ENCODE results near the gene RNLS.

RNLS gene

GRCh38 chr10:88594482-88594881, 11.4 kb upstream of the RNLS start:
- no peaks in the 10 kb centered on the region for H3K36me3 ChIP-seq (ENCODE audit: control insufficient read depth, insufficient read depth, low read length)
- peaks cover 11% of the 10 kb centered on the region; the same call in 1 of the 2 replicates for H3K27me3 ChIP-seq (ENCODE audit: control insufficient read depth, insufficient read depth, low read length)
- no peak overlapping the region for H3K27ac ChIP-seq (ENCODE audit: low read depth, low read length)
- H3K9ac ChIP-seq (ENCODE audit: low read depth, low read length): no peak overlapping the region
- no peak overlapping the region for H3K4me3 ChIP-seq (ENCODE audit: low read depth, low read length)
- no peaks in the 10 kb centered on the region for H3K4me1 ChIP-seq (ENCODE audit: control insufficient read depth, insufficient read depth, low read length)
- no peaks in the 10 kb centered on the region for H3K9me3 ChIP-seq (ENCODE audit: control insufficient read depth, insufficient read depth, low read length)

- H3K27me3 ChIP-seq (ENCODE audit: control insufficient read depth, insufficient read depth, low read length): peaks cover 15% of the 10 kb centered on the region; the same call in 1 of the 2 replicates
- no peak overlapping the region for H3K9ac ChIP-seq (ENCODE audit: low read depth, low read length)
- H3K27ac ChIP-seq (ENCODE audit: low read depth, low read length): no peak overlapping the region
- no peaks in the 10 kb centered on the region for H3K9me3 ChIP-seq (ENCODE audit: control insufficient read depth, insufficient read depth, low read length)
- no peaks in the 10 kb centered on the region for H3K36me3 ChIP-seq (ENCODE audit: control insufficient read depth, insufficient read depth, low read length)
- no peaks in the 10 kb centered on the region for H3K4me1 ChIP-seq (ENCODE audit: control insufficient read depth, insufficient read depth, low read length)
- H3K4me3 ChIP-seq (ENCODE audit: low read depth, low read length): no peak overlapping the region
These were observed 9.8 kb upstream of the RNLS start for GRCh38 chr10:88592906-88593305.

- Histone ChIP-seq H3K9ac (ENCODE audit: low read depth, low read length) (no peak overlapping the region), H3K9me3 (ENCODE audit: control insufficient read depth, insufficient read depth, low read length) (no peaks in the 10 kb centered on the region), H3K36me3 (ENCODE audit: control insufficient read depth, insufficient read depth, low read length) (no peaks in the 10 kb centered on the region), H3K4me1 (ENCODE audit: control insufficient read depth, insufficient read depth, low read length) (no peaks in the 10 kb centered on the region), H3K4me3 (ENCODE audit: low read depth, low read length) (no peak overlapping the region), H3K27me3 (ENCODE audit: control insufficient read depth, insufficient read depth, low read length) (peaks cover 15% of the 10 kb centered on the region; the same call in 1 of the 2 replicates), H3K27ac (ENCODE audit: low read depth, low read length) (no peak overlapping the region)
These were observed 9.3 kb upstream of the RNLS start for GRCh38 chr10:88592381-88592780.

- no peak within 1 kb of the TSS for H3K4me3 ChIP-seq (ENCODE audit: low read depth, low read length)
- no peak within 1 kb of the TSS for H3K27ac ChIP-seq (ENCODE audit: low read depth, low read length)
- H3K27me3 ChIP-seq (ENCODE audit: control insufficient read depth, insufficient read depth, low read length): peaks cover 18% of the 10 kb centered on the region; the same call in 1 of the 2 replicates
- H3K4me1 ChIP-seq (ENCODE audit: control insufficient read depth, insufficient read depth, low read length): no peaks in the 10 kb centered on the region; the same call in 1 of the 2 replicates
- no peaks in the 10 kb centered on the region for H3K36me3 ChIP-seq (ENCODE audit: control insufficient read depth, insufficient read depth, low read length)
- no peaks in the 10 kb centered on the region for H3K9me3 ChIP-seq (ENCODE audit: control insufficient read depth, insufficient read depth, low read length)
- no peak within 1 kb of the TSS for H3K9ac ChIP-seq (ENCODE audit: low read depth, low read length)
These were observed 3.3 kb upstream of the RNLS start, which contains the start of gene LIPJ for GRCh38 chr10:88586462-88586861. TSS of gene LIPJ (plus strand) at chr10:88586762. CDS start at chr10:88590688, 3,926 bp downstream.

DNA sequence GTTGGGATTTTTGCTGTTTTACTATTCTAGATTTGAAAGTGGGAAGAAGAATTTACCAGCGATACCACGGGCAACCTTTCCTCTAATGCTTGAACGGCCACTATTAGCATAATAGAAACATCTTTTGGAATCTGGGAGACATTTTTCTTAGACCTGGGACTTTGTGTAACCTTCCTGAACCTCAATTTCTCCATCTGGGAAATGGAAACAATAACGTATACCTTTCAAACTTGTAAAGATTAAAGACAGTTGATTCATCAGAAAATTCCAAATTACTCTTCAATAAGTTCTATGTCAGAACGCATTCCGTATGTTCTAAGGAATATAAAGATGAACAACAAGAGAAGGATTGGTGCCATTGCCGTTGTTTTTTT, 453 bp upstream of the RNLS start:
- Histone ChIP-seq H3K9ac (ENCODE audit: low read depth, low read length) (peak overlapping the region; percentile 91; the same call in 1 of the 2 replicates), H3K9me3 (ENCODE audit: control insufficient read depth, insufficient read depth, low read length) (no peaks in the 10 kb centered on the region), H3K27ac (ENCODE audit: low read depth, low read length) (peak overlapping the region; percentile 85), H3K27me3 (ENCODE audit: control insufficient read depth, insufficient read depth, low read length) (0 out of 2 replicates have a peak, but pooled peaks cover 10% of the 10 kb centered on the region), H3K4me3 (ENCODE audit: low read depth, low read length) (peak overlapping the region; percentile 87), H3K4me1 (ENCODE audit: control insufficient read depth, insufficient read depth, low read length) (no peaks in the 10 kb centered on the region; the same call in 1 of the 2 replicates), H3K36me3 (ENCODE audit: control insufficient read depth, insufficient read depth, low read length) (no peaks in the 10 kb centered on the region)

DNA sequence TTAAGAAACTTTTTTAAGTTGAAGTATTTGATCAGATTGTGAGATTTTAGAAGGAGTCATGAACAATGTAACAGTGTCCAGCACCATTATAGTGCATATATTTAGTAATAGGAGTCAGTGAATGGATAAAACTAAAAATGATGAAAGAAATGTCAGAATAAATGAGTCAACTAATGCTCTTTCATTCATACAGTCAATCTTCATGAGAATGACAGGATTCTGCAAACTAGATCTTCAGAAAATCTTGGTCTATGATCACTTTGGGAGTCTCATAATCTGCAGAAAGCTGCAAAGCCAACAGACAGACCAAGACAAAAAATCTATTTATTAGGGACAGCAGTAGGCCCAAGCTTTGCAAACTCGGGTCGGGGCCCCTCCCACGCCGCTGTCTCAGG, 710 bp downstream of the RNLS start:
- no peak overlapping the region for H3K9ac ChIP-seq (ENCODE audit: low read depth, low read length)
- no peak overlapping the region for H3K27ac ChIP-seq (ENCODE audit: low read depth, low read length)
- H3K4me3 ChIP-seq (ENCODE audit: low read depth, low read length): peak overlapping the region; percentile 87
- H3K36me3 ChIP-seq (ENCODE audit: control insufficient read depth, insufficient read depth, low read length): no peaks in the 10 kb centered on the region
- H3K4me1 ChIP-seq (ENCODE audit: control insufficient read depth, insufficient read depth, low read length): no peaks in the 10 kb centered on the region; the same call in 1 of the 2 replicates
- no peaks in the 10 kb centered on the region for H3K9me3 ChIP-seq (ENCODE audit: control insufficient read depth, insufficient read depth, low read length)
- 0 out of 2 replicates have a peak, but pooled peaks cover 10% of the 10 kb centered on the region for H3K27me3 ChIP-seq (ENCODE audit: control insufficient read depth, insufficient read depth, low read length)

- H3K27ac ChIP-seq (ENCODE audit: low read depth, low read length): no peak overlapping the region
- no peak overlapping the region for H3K9ac ChIP-seq (ENCODE audit: low read depth, low read length)
- no peaks in the 10 kb centered on the region for H3K4me1 ChIP-seq (ENCODE audit: control insufficient read depth, insufficient read depth, low read length)
- no peaks in the 10 kb centered on the region for H3K27me3 ChIP-seq (ENCODE audit: control insufficient read depth, insufficient read depth, low read length)
- no peaks in the 10 kb centered on the region for H3K36me3 ChIP-seq (ENCODE audit: control insufficient read depth, insufficient read depth, low read length)
- H3K9me3 ChIP-seq (ENCODE audit: control insufficient read depth, insufficient read depth, low read length): no peaks in the 10 kb centered on the region
- no peak overlapping the region for H3K4me3 ChIP-seq (ENCODE audit: low read depth, low read length)
These were observed 18.0 kb downstream of the RNLS start for GRCh38 chr10:88565072-88565471.

- H3K27ac ChIP-seq (ENCODE audit: low read depth, low read length): no peak overlapping the region
- H3K9me3 ChIP-seq (ENCODE audit: control insufficient read depth, insufficient read depth, low read length): no peaks in the 10 kb centered on the region
- H3K4me3 ChIP-seq (ENCODE audit: low read depth, low read length): no peak overlapping the region
- H3K36me3 ChIP-seq (ENCODE audit: control insufficient read depth, insufficient read depth, low read length): no peaks in the 10 kb centered on the region
- H3K9ac ChIP-seq (ENCODE audit: low read depth, low read length): no peak overlapping the region
- H3K4me1 ChIP-seq (ENCODE audit: control insufficient read depth, insufficient read depth, low read length): no peaks in the 10 kb centered on the region
- H3K27me3 ChIP-seq (ENCODE audit: control insufficient read depth, insufficient read depth, low read length): no peaks in the 10 kb centered on the region
These were observed 21.0 kb downstream of the RNLS start for GRCh38 chr10:88562152-88562551.

GRCh38 chr10:88557658-88558057, 25.5 kb downstream of the RNLS start:
- no peak overlapping the region for H3K27ac ChIP-seq (ENCODE audit: low read depth, low read length)
- no peaks in the 10 kb centered on the region for H3K36me3 ChIP-seq (ENCODE audit: control insufficient read depth, insufficient read depth, low read length)
- no peaks in the 10 kb centered on the region for H3K27me3 ChIP-seq (ENCODE audit: control insufficient read depth, insufficient read depth, low read length)
- H3K4me1 ChIP-seq (ENCODE audit: control insufficient read depth, insufficient read depth, low read length): no peaks in the 10 kb centered on the region
- H3K9ac ChIP-seq (ENCODE audit: low read depth, low read length): no peak overlapping the region
- no peaks in the 10 kb centered on the region for H3K9me3 ChIP-seq (ENCODE audit: control insufficient read depth, insufficient read depth, low read length)
- H3K4me3 ChIP-seq (ENCODE audit: low read depth, low read length): no peak overlapping the region

GRCh38 chr10:88557256-88557655, 25.9 kb downstream of the RNLS start:
- Histone ChIP-seq H3K9me3 (ENCODE audit: control insufficient read depth, insufficient read depth, low read length) (no peaks in the 10 kb centered on the region), H3K9ac (ENCODE audit: low read depth, low read length) (no peak overlapping the region), H3K36me3 (ENCODE audit: control insufficient read depth, insufficient read depth, low read length) (no peaks in the 10 kb centered on the region), H3K27ac (ENCODE audit: low read depth, low read length) (no peak overlapping the region), H3K4me3 (ENCODE audit: low read depth, low read length) (no peak overlapping the region), H3K27me3 (ENCODE audit: control insufficient read depth, insufficient read depth, low read length) (no peaks in the 10 kb centered on the region), H3K4me1 (ENCODE audit: control insufficient read depth, insufficient read depth, low read length) (no peaks in the 10 kb centered on the region)

DNA sequence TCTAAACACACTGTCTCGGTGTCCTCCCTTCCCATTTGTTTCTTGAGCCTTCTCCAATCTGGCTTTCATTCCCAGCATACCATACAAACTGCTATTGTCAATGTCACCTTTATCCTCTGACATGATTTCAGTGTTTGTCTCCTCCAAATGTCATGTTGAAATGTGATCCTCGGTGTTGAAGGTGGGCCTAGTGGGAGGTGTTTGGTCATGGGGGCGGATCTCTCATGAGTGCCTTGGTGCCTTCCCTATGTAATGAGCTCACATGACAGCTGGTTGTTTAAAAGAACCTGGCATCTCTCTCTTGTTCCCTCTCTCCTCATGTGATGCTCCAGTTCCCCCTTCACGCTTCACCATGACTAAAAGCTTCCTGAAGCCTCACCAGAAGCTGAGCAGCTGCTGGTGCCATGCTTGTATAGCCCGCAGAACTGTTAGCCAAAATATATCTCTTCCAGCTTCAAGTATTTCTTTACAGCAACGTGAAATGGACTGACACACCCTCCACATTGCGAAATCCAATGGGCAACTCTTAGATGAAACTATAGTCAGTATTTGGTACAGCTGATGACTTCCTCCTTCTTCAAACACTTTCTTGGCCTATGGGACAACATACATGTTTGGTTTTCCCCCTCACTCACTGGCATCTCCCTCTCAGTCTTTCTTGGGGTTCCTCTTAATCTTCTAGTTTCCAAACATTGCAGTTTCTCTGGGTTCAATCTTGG, 27.8 kb downstream of the RNLS start:
- H3K27ac ChIP-seq (ENCODE audit: low read depth, low read length): no peak overlapping the region
- no peak overlapping the region for H3K4me3 ChIP-seq (ENCODE audit: low read depth, low read length)
- H3K9me3 ChIP-seq (ENCODE audit: control insufficient read depth, insufficient read depth, low read length): no peaks in the 10 kb centered on the region
- H3K9ac ChIP-seq (ENCODE audit: low read depth, low read length): no peak overlapping the region
- H3K27me3 ChIP-seq (ENCODE audit: control insufficient read depth, insufficient read depth, low read length): no peaks in the 10 kb centered on the region
- no peaks in the 10 kb centered on the region for H3K4me1 ChIP-seq (ENCODE audit: control insufficient read depth, insufficient read depth, low read length)
- no peaks in the 10 kb centered on the region for H3K36me3 ChIP-seq (ENCODE audit: control insufficient read depth, insufficient read depth, low read length)

Data from HUES48 (cell line).